ENCODE results near the gene RABEP1.

RABEP1 gene

GRCh38 chr17:5330981-5331380, 48.9 kb downstream of the RABEP1 start:
- Histone ChIP-seq H3K27me3 (ENCODE audit: control insufficient read depth in 1 of 2, insufficient read depth in 2 of 2, low read length in 2 of 2) (no peaks in the 10 kb centered on the region), H3K9me3 (ENCODE audit: low read length) (no peaks in the 10 kb centered on the region), H3K4me3 (ENCODE audit: low read depth in 1 of 2, low read length in 2 of 2) (no peak overlapping the region), H3K36me3 (ENCODE audit: insufficient read depth, low read length) (peaks cover 18% of the 10 kb centered on the region), H3K9ac (ENCODE audit: low read length) (no peak overlapping the region), H3K27ac (ENCODE audit: low read depth, low read length) (no peak overlapping the region), H3K4me1 (ENCODE audit: insufficient read depth, low read length) (no peaks in the 10 kb centered on the region)

GRCh38 chr17:5331506-5331905, 49.4 kb downstream of the RABEP1 start:
- H3K4me1 ChIP-seq (ENCODE audit: insufficient read depth, low read length) = no peaks in the 10 kb centered on the region

GRCh38 chr17:5344914-5345313, 62.8 kb downstream of the RABEP1 start:
- H3K36me3 ChIP-seq (ENCODE audit: insufficient read depth, low read length) = peaks cover 17% of the 10 kb centered on the region
- no peaks in the 10 kb centered on the region for H3K27me3 ChIP-seq (ENCODE audit: control insufficient read depth in 1 of 2, insufficient read depth in 2 of 2, low read length in 2 of 2)
- no peaks in the 10 kb centered on the region for H3K9me3 ChIP-seq (ENCODE audit: low read length)
- no peak overlapping the region for H3K27ac ChIP-seq (ENCODE audit: low read depth, low read length)
- no peak overlapping the region for H3K4me3 ChIP-seq (ENCODE audit: low read depth in 1 of 2, low read length in 2 of 2)
- no peaks in the 10 kb centered on the region for H3K4me1 ChIP-seq (ENCODE audit: insufficient read depth, low read length)
- H3K9ac ChIP-seq (ENCODE audit: low read length) = no peak overlapping the region

More at GRCh38 chr17:5331506-5331905, 49.4 kb downstream of the RABEP1 start:
- no peaks in the 10 kb centered on the region for H3K9me3 ChIP-seq (ENCODE audit: low read length)
- no peak overlapping the region for H3K9ac ChIP-seq (ENCODE audit: low read length)
- H3K36me3 ChIP-seq (ENCODE audit: insufficient read depth, low read length) = peaks cover 18% of the 10 kb centered on the region
- no peak overlapping the region for H3K27ac ChIP-seq (ENCODE audit: low read depth, low read length)
- no peak overlapping the region for H3K4me3 ChIP-seq (ENCODE audit: low read depth in 1 of 2, low read length in 2 of 2)
- H3K27me3 ChIP-seq (ENCODE audit: control insufficient read depth in 1 of 2, insufficient read depth in 2 of 2, low read length in 2 of 2) = no peaks in the 10 kb centered on the region

GRCh38 chr17:5352681-5353289, 70.7 kb downstream of the RABEP1 start:
- Histone ChIP-seq H3K27ac (ENCODE audit: low read depth, low read length) (no peak overlapping the region), H3K36me3 (ENCODE audit: insufficient read depth, low read length) (peaks cover 29% of the 10 kb centered on the region), H3K9ac (ENCODE audit: low read length) (no peak overlapping the region), H3K27me3 (ENCODE audit: control insufficient read depth in 1 of 2, insufficient read depth in 2 of 2, low read length in 2 of 2) (no peaks in the 10 kb centered on the region), H3K9me3 (ENCODE audit: low read length) (no peaks in the 10 kb centered on the region), H3K4me3 (ENCODE audit: low read depth in 1 of 2, low read length in 2 of 2) (no peak overlapping the region), H3K4me1 (ENCODE audit: insufficient read depth, low read length) (no peaks in the 10 kb centered on the region)

- Histone ChIP-seq H3K27ac (ENCODE audit: low read depth, low read length) (no peak overlapping the region), H3K9ac (ENCODE audit: low read length) (no peak overlapping the region), H3K9me3 (ENCODE audit: low read length) (no peaks in the 10 kb centered on the region), H3K27me3 (ENCODE audit: control insufficient read depth in 1 of 2, insufficient read depth in 2 of 2, low read length in 2 of 2) (no peaks in the 10 kb centered on the region), H3K36me3 (ENCODE audit: insufficient read depth, low read length) (peaks cover 35% of the 10 kb centered on the region), H3K4me3 (ENCODE audit: low read depth in 1 of 2, low read length in 2 of 2) (no peak overlapping the region), H3K4me1 (ENCODE audit: insufficient read depth, low read length) (no peaks in the 10 kb centered on the region)
Observed at GRCh38 chr17:5354310-5354709, 72.2 kb downstream of the RABEP1 start.

- Histone ChIP-seq H3K4me3 (ENCODE audit: low read depth in 1 of 2, low read length in 2 of 2) (no peak overlapping the region), H3K27ac (ENCODE audit: low read depth, low read length) (no peak overlapping the region), H3K36me3 (ENCODE audit: insufficient read depth, low read length) (peaks cover 37% of the 10 kb centered on the region), H3K9me3 (ENCODE audit: low read length) (no peaks in the 10 kb centered on the region), H3K9ac (ENCODE audit: low read length) (no peak overlapping the region), H3K27me3 (ENCODE audit: control insufficient read depth in 1 of 2, insufficient read depth in 2 of 2, low read length in 2 of 2) (no peaks in the 10 kb centered on the region), H3K4me1 (ENCODE audit: insufficient read depth, low read length) (no peaks in the 10 kb centered on the region)
Observed at GRCh38 chr17:5354886-5355415, 72.9 kb downstream of the RABEP1 start.

- H3K4me1 ChIP-seq (ENCODE audit: insufficient read depth, low read length) = no peaks in the 10 kb centered on the region
- no peak overlapping the region for H3K9ac ChIP-seq (ENCODE audit: low read length)
- no peaks in the 10 kb centered on the region for H3K9me3 ChIP-seq (ENCODE audit: low read length)
- no peak overlapping the region for H3K27ac ChIP-seq (ENCODE audit: low read depth, low read length)
- peaks cover 37% of the 10 kb centered on the region for H3K36me3 ChIP-seq (ENCODE audit: insufficient read depth, low read length)
- H3K4me3 ChIP-seq (ENCODE audit: low read depth in 1 of 2, low read length in 2 of 2) = no peak overlapping the region
- H3K27me3 ChIP-seq (ENCODE audit: control insufficient read depth in 1 of 2, insufficient read depth in 2 of 2, low read length in 2 of 2) = no peaks in the 10 kb centered on the region
Observed at GRCh38 chr17:5355421-5356129, 73.5 kb downstream of the RABEP1 start.

GRCh38 chr17:5361426-5361825, 79.3 kb downstream of the RABEP1 start:
- Histone ChIP-seq H3K4me1 (ENCODE audit: insufficient read depth, low read length) (no peaks in the 10 kb centered on the region), H3K9ac (ENCODE audit: low read length) (no peak overlapping the region), H3K9me3 (ENCODE audit: low read length) (no peaks in the 10 kb centered on the region), H3K27me3 (ENCODE audit: control insufficient read depth in 1 of 2, insufficient read depth in 2 of 2, low read length in 2 of 2) (no peaks in the 10 kb centered on the region), H3K4me3 (ENCODE audit: low read depth in 1 of 2, low read length in 2 of 2) (no peak overlapping the region), H3K36me3 (ENCODE audit: insufficient read depth, low read length) (peaks cover 32% of the 10 kb centered on the region), H3K27ac (ENCODE audit: low read depth, low read length) (no peak overlapping the region)

GRCh38 chr17:5362162-5362811, 80.2 kb downstream of the RABEP1 start:
- peaks cover 32% of the 10 kb centered on the region for H3K36me3 ChIP-seq (ENCODE audit: insufficient read depth, low read length)
- H3K27me3 ChIP-seq (ENCODE audit: control insufficient read depth in 1 of 2, insufficient read depth in 2 of 2, low read length in 2 of 2) = no peaks in the 10 kb centered on the region

GRCh38 chr17:5364156-5364555, 82.1 kb downstream of the RABEP1 start:
- H3K27ac ChIP-seq (ENCODE audit: low read depth, low read length) = no peak overlapping the region
- no peaks in the 10 kb centered on the region for H3K4me1 ChIP-seq (ENCODE audit: insufficient read depth, low read length)
- H3K27me3 ChIP-seq (ENCODE audit: control insufficient read depth in 1 of 2, insufficient read depth in 2 of 2, low read length in 2 of 2) = no peaks in the 10 kb centered on the region
- no peak overlapping the region for H3K4me3 ChIP-seq (ENCODE audit: low read depth in 1 of 2, low read length in 2 of 2)
- H3K9me3 ChIP-seq (ENCODE audit: low read length) = no peaks in the 10 kb centered on the region
- H3K36me3 ChIP-seq (ENCODE audit: insufficient read depth, low read length) = peaks cover 40% of the 10 kb centered on the region
- no peak overlapping the region for H3K9ac ChIP-seq (ENCODE audit: low read length)

More at GRCh38 chr17:5362162-5362811, 80.2 kb downstream of the RABEP1 start:
- Histone ChIP-seq H3K27ac (ENCODE audit: low read depth, low read length) (no peak overlapping the region), H3K9me3 (ENCODE audit: low read length) (no peaks in the 10 kb centered on the region), H3K9ac (ENCODE audit: low read length) (no peak overlapping the region), H3K4me3 (ENCODE audit: low read depth in 1 of 2, low read length in 2 of 2) (no peak overlapping the region), H3K4me1 (ENCODE audit: insufficient read depth, low read length) (no peaks in the 10 kb centered on the region)

GRCh38 chr17:5364696-5365095, 82.6 kb downstream of the RABEP1 start:
- Histone ChIP-seq H3K4me1 (ENCODE audit: insufficient read depth, low read length) (no peaks in the 10 kb centered on the region), H3K27ac (ENCODE audit: low read depth, low read length) (no peak overlapping the region), H3K36me3 (ENCODE audit: insufficient read depth, low read length) (peaks cover 43% of the 10 kb centered on the region), H3K27me3 (ENCODE audit: control insufficient read depth in 1 of 2, insufficient read depth in 2 of 2, low read length in 2 of 2) (no peaks in the 10 kb centered on the region), H3K9ac (ENCODE audit: low read length) (no peak overlapping the region), H3K9me3 (ENCODE audit: low read length) (no peaks in the 10 kb centered on the region), H3K4me3 (ENCODE audit: low read depth in 1 of 2, low read length in 2 of 2) (no peak overlapping the region)
